GM12801 (cell line): ENCODE results near the gene AP1S1.

Experiments used
- TF ChIP-seq, protein P1 (sequence below): IDR thresholded peaks from one replicate; pipeline ENCODE4 v1.5.1; 2011; ENCODE audit warnings: control low read depth; ENCODE audit not compliant: insufficient read length; ENCODE audit errors: extremely low read depth

Gene AP1S1

DNA sequence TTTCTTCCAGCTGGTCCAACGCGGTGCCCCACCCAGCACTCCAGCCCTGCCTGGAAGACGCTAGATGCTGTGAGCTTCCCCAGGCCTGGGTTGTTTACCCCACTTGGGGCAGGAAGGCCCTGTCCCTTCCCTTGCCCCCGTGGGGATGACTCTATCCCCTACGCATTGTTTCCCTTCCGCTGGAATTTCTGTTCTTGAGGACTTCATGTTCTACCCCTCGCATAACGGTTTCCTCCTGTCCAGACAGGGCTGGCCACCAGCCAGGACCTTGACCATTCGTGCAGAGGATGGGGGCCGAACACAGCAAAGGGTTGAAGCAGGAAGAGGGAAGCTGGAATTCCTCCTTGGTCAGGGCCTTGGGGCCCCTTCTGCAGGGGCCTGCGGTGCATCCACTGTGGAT is 42.0 kb upstream of the AP1S1 start:
- TF ChIP-seq, protein P1, sequence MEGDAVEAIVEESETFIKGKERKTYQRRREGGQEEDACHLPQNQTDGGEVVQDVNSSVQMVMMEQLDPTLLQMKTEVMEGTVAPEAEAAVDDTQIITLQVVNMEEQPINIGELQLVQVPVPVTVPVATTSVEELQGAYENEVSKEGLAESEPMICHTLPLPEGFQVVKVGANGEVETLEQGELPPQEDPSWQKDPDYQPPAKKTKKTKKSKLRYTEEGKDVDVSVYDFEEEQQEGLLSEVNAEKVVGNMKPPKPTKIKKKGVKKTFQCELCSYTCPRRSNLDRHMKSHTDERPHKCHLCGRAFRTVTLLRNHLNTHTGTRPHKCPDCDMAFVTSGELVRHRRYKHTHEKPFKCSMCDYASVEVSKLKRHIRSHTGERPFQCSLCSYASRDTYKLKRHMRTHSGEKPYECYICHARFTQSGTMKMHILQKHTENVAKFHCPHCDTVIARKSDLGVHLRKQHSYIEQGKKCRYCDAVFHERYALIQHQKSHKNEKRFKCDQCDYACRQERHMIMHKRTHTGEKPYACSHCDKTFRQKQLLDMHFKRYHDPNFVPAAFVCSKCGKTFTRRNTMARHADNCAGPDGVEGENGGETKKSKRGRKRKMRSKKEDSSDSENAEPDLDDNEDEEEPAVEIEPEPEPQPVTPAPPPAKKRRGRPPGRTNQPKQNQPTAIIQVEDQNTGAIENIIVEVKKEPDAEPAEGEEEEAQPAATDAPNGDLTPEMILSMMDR, result no peak

DNA sequence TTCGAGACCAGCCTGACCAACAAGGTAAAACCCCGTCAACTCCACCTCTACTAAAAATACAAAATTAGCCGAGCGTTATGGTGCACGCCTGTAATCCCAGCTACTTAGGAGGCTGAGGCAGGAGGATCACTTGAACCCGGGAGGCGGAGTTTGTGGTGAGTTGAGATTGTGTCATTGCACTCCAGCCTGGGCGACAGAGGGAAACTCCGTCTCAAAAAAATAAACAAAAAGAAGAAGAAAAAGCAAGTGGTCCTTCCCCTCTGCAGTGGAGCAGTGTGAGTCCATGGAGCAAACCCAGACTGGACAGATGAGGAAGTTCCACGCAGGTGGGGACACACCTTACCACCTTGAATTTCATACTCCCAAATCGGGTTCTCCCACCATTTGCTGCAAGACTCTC is 40.4 kb upstream of the AP1S1 start:
- TF ChIP-seq, protein P1, result no peak

DNA sequence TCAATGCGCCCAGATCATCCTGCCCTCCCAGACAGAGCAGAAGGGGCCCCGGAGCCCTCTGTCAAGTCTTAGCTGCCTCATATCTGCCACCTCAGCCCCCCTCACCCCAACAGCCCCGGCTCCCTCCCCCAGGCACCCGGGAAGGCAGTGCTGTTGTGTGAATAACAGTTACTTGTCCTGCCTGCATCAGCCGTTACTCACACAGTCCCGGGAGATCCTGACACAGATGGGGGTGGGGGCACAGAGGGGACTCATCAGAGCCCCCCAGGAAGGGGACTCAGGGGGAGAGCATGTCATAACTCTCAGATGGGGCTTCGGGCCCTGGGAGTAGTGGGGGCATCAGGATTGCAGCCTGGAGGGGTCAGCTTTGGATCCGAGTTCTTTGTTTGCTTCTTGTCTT is 39.8 kb upstream of the AP1S1 start:
- TF ChIP-seq, protein P1, result no peak

DNA sequence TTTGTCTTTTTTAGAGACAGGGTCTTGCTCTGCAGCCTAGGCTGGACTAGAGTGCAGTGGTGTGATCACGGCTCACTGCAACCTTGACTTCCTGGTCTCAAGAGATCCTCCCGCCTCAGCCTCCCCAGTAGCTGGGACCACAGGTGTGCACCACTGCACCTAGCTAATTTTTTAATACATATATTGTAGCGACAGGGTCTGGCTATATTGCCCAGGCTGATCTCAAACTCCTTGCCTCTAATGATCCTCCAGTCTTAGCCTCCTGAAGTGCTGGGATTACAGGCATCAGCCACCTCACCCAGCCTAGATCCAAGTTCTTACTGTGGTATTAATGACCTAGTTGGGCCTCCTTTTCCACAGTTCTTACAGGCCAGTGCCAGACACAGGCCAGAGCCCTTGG is 39.1 kb upstream of the AP1S1 start:
- TF ChIP-seq, protein P1, result no peak

DNA sequence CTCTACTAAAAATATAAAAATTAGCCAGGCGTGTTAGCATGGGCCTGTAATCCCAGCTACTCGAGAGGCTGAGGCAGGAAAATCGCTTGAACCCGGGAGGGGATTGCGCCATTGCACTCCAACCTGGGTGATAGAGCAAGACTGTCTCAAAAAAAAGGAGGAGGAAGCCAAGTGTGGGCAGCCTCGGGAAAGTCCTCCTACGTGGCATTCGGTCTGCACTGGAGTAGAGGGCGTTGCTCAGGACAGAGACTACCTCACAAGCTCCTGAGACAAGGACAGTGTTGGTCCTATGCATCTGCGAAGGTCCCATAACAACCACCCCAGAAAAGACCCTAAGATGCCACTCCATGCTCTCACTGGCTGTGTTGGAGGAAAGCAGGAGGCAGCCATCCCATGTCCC is 37.4 kb upstream of the AP1S1 start:
- TF ChIP-seq, protein P1, result no peak

DNA sequence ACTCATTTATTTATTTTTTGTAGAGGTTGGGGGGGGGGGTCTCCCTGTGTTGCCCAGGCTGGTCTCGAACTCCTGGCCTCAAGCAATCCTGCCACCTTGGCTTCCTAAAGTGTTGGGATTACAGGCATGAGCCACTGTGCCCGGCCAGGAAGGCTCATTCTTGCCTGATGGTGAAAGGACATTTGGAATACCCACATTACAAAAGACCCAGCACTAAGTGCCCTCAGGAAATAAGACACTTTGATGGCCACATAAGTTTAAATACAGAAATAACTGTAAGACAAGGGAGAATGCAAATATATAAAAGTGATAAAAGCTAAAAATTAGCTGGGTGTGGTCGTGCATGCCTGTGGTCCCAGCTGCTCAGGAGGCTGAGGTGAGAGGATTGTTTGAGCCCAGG is 35.4 kb upstream of the AP1S1 start:
- TF ChIP-seq, protein P1, result no peak

DNA sequence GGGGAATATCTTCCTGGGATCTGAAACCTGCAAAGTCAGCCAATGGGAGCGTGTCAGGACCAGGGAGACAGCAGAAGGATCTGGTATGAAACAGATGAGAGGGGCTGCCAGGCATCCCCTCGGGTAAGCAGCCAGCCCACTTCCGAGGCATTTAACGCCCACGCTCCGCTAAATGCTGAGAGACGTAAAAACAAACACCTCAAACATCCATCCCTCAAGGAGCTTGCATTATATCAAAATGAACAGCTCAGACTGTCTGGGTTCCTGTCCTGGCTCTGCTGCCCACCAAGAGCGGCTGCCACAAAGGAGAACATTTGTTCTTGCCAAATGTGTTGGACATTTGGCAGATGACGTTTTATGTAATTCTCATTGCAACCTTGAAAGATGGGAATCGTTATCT is 34.4 kb upstream of the AP1S1 start:
- TF ChIP-seq, protein P1, result no peak

DNA sequence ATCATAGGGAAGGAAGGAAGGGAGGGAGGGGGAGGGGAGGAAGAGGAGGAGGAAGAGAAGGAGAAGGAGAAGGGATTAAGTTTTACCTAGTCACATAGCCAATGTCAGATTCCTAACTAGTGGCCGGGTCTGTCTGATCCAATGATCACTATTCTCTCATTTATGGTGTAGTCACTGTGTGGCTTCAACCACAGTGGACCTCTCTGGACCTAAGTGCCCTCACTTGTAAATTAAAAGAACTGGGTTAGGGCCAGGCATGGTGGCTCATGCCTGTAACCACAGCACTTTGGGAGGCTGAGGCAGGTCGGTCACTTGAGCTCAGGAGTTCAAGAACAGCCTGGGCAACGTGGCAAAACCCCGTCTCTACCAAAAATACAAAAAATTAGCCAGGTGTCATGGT is 34.0 kb upstream of the AP1S1 start:
- TF ChIP-seq, protein P1, result no peak
